ENCODE results near the gene SLC15A5. TPM values are rescaled to one million over a fixed set of nuclear protein-coding genes. Genes with fewer than 3 reads are reported as not detected.

Gene SLC15A5
- total RNA-seq, 1 donor from 2014 or later, result not detected

GRCh38 chr12:16324272-16324671, 46.8 kb upstream of the SLC15A5 start:
- no peak overlapping the region for H3K4me2 ChIP-seq
- no peak overlapping the region for H2AFZ ChIP-seq (replicated peaks)
- no peaks in the 10 kb centered on the region for H3K36me3 ChIP-seq
- no peak for DNase-seq (ENCODE audit: low spot score)
- Mint-ChIP-seq H3K27ac (no peak overlapping the region), H3K9me3 (peaks cover 5% of the 10 kb centered on the region), H3K27me3 (ENCODE audit: insufficient read depth, low read depth) (no peaks in the 10 kb centered on the region), H3K4me1 (peaks cover 5% of the 10 kb centered on the region), H3K4me3 (no peak overlapping the region), H3K36me3 (no peaks in the 10 kb centered on the region)
- no peaks in the 10 kb centered on the region for H3K27me3 ChIP-seq
- no peaks in the 10 kb centered on the region for H3K9me3 ChIP-seq (ENCODE audit: low read depth)
- H3K79me2 ChIP-seq (ENCODE audit: low read depth), result no peaks in the 10 kb centered on the region
- no peak for TF ChIP-seq EZH2phosphoT487 (IDR thresholded peaks at IDR 0.05)
- TF ChIP-seq EZH2 (IDR thresholded peaks at IDR 0.05), result no peak
- no peak for TF ChIP-seq CTCF (IDR thresholded peaks at IDR 0.05)
- no peak overlapping the region for H3K4me3 ChIP-seq
- no peak overlapping the region for H3K27ac ChIP-seq
- H3K9ac ChIP-seq, result no peak overlapping the region
- no peaks in the 10 kb centered on the region for H4K20me1 ChIP-seq (ENCODE audit: low read depth)
- H3K4me1 ChIP-seq, result peaks cover 8% of the 10 kb centered on the region
- H3F3A ChIP-seq (ENCODE audit: low read depth), result no peaks in the 10 kb centered on the region

GRCh38 chr12:16323638-16324037, 46.2 kb upstream of the SLC15A5 start:
- no peaks in the 10 kb centered on the region for H3K36me3 Mint-ChIP-seq

GRCh38 chr12:16323010-16323409, 45.5 kb upstream of the SLC15A5 start:
- Histone ChIP-seq H3K27ac (no peak overlapping the region), H3K79me2 (ENCODE audit: low read depth) (no peaks in the 10 kb centered on the region), H3K27me3 (no peaks in the 10 kb centered on the region)

More at GRCh38 chr12:16323638-16324037, 46.2 kb upstream of the SLC15A5 start:
- Mint-ChIP-seq H3K9me3 (peaks cover 5% of the 10 kb centered on the region), H3K4me1 (peaks cover 5% of the 10 kb centered on the region), H3K27ac (no peak overlapping the region), H3K4me3 (no peak overlapping the region), H3K27me3 (ENCODE audit: insufficient read depth, low read depth) (no peaks in the 10 kb centered on the region)
- no peaks in the 10 kb centered on the region for H3K79me2 ChIP-seq (ENCODE audit: low read depth)
- H2AFZ ChIP-seq (replicated peaks), result no peak overlapping the region
- H3K4me1 ChIP-seq, result peaks cover 8% of the 10 kb centered on the region
- no peak overlapping the region for H3K4me2 ChIP-seq
- H3K27ac ChIP-seq, result no peak overlapping the region
- TF ChIP-seq CTCF (IDR thresholded peaks at IDR 0.05), result no peak
- no peak for TF ChIP-seq EZH2 (IDR thresholded peaks at IDR 0.05)
- TF ChIP-seq EZH2phosphoT487 (IDR thresholded peaks at IDR 0.05), result no peak
- H4K20me1 ChIP-seq (ENCODE audit: low read depth), result no peaks in the 10 kb centered on the region
- no peak overlapping the region for H3K9ac ChIP-seq
- no peaks in the 10 kb centered on the region for H3K36me3 ChIP-seq
- no peaks in the 10 kb centered on the region for H3K27me3 ChIP-seq
- H3F3A ChIP-seq (ENCODE audit: low read depth), result no peaks in the 10 kb centered on the region
- no peak for DNase-seq (ENCODE audit: low spot score)
- no peaks in the 10 kb centered on the region for H3K9me3 ChIP-seq (ENCODE audit: low read depth)
- H3K4me3 ChIP-seq, result no peak overlapping the region

More at GRCh38 chr12:16323010-16323409, 45.5 kb upstream of the SLC15A5 start:
- no peaks in the 10 kb centered on the region for H3K27me3 Mint-ChIP-seq (ENCODE audit: insufficient read depth, low read depth)
- peaks cover 5% of the 10 kb centered on the region for H3K9me3 Mint-ChIP-seq
- Histone ChIP-seq H3K9ac (no peak overlapping the region), H3K4me1 (peaks cover 8% of the 10 kb centered on the region), H4K20me1 (ENCODE audit: low read depth) (no peaks in the 10 kb centered on the region), H3K36me3 (no peaks in the 10 kb centered on the region), H3K4me2 (no peak overlapping the region), H3K4me3 (no peak overlapping the region), H3K9me3 (ENCODE audit: low read depth) (no peaks in the 10 kb centered on the region), H3F3A (ENCODE audit: low read depth) (no peaks in the 10 kb centered on the region), H2AFZ (replicated peaks) (no peak overlapping the region)
- no peaks in the 10 kb centered on the region for H3K36me3 Mint-ChIP-seq
- TF ChIP-seq EZH2 (IDR thresholded peaks at IDR 0.05), result no peak
- TF ChIP-seq CTCF (IDR thresholded peaks at IDR 0.05), result no peak
- no peak for TF ChIP-seq EZH2phosphoT487 (IDR thresholded peaks at IDR 0.05)
- no peak overlapping the region for H3K27ac Mint-ChIP-seq
- no peak for DNase-seq (ENCODE audit: low spot score)
- H3K4me3 Mint-ChIP-seq, result no peak overlapping the region
- H3K4me1 Mint-ChIP-seq, result peaks cover 5% of the 10 kb centered on the region

Measured in neural progenitor cell (in vitro differentiated cells).